ENCODE measurements around the gene DDAH2. TPM values are rescaled to one million over a fixed set of nuclear protein-coding genes. Genes with fewer than 3 reads are reported as not detected.

The DDAH2 gene
- total RNA-seq, 1 donor from 2014 or later, result 89.4 TPM

DNA sequence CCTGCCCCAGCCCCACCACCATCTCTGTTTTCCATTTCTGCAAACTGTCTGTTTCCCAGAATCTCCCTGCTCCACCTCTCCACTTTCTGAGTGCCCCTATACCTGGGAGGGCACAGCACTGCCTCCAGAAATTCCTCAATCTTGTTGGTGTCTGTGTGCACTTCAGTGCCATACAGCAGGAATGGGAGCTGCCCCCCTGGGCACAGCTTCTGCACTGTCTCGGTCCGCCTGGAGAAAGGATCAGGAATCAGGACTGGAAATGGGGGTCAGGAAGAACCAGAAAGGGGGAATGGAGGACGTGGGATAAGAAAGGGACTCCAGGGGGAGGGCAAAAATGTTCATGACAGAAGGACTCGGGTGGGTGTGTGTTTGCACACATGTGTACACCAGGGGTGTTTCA lies 4.6 kb upstream of the DDAH2 start:
- no peak for DNase-seq (ENCODE audit: low read depth, low spot score)

DNA sequence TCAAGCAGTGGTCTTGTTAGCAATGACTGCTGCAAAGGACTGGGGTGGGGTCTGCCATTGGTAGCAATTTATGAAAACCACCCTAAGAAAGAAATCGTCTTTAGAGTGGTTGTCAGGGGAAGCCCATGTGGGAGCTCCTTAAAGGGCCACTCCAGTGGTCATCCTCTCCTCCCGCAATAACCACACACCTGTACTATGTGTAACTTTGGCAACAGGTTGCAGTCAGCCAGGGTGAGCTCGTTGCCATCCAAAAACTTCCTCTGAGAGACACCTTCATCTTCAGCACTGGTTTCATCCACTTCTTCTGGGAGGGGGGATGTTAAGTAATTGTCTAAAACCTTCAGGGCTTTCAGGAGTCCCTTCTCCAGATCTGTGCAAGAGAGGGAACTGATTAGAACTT lies 2.9 kb upstream of the DDAH2 start:
- DNase-seq (ENCODE audit: low read depth, low spot score), result no peak

DNA sequence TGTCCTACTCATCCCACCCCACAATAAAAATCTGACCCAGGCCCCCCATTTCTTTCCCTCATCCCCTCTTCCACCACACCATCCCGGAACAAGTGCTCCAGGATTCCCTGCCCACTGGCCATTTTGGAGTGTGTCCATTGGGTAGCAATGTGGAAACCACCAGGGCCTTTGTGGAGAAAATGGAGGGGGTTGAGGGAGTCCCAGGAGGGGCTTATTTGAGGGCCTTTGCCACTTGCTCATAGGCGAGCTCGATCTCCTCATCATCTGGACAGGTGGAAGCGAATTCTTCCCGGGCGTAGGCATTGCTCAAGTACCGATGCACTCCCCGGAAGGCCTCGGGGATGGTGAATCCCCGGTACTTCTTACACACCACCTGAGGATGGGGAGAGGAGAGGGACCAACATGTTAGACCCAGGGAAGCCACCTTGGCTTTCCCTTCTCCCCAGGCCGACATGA lies 1.6 kb upstream of the DDAH2 start:
- DNase-seq (ENCODE audit: low read depth, low spot score), result no peak

DNA sequence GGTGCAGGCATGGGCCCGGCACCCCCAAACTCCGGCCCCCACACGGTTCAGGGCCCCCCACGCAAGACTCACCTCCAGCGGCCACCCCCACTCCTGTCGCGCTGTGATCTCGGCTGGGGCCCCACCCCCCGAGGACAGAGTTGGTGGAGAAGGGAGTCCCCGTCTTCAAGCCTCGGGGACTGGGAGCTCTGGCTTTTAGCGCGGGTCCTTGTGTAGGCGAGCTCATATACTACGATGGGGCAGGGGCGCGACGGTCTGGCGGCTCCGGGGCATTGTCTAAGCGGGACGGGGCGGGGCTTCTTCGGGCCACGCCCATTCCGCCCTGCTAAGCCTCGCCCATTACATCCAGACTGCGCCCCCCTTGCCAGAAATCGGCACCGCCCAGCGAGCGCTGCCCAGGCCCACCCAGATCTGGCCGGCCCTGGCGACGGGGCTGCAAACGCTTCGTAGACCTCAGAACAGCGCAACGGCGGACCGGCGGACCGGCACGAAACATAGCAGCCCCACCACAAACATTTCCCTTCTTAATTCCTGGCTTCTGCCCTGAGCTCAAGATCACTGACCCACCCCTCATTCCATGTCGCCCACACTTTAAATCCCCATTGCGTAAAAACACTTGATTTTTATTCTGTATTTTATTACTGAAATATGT lies 1.0 kb upstream of the DDAH2 start:
- DNase-seq (ENCODE audit: low read depth, low spot score), result peak; percentile 80

DNA sequence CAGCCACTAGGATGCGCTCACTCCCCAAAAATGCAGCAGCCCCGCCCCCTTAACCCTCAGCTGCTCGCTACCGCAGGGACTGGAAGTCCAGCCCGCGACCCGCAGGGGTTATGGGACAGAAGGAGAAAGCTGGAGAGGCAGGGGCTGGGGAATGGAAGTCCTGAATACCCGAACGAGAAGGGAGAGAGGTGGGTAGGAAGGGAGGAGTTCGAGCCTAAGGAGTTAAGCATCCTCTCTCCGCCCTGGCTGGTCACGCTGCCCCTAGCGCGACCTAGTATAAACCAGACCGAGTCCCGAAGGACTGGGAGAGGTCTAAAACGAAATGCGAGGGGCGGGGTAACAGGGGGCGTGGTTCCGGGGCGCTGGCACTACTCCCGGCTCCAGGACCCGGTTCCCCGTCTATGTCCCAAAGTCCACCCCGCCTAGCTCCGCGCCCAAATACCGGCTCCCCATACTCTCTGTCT lies 448 bp upstream of the DDAH2 start:
- DNase-seq (ENCODE audit: low read depth, low spot score), result peak; percentile 60

DNA sequence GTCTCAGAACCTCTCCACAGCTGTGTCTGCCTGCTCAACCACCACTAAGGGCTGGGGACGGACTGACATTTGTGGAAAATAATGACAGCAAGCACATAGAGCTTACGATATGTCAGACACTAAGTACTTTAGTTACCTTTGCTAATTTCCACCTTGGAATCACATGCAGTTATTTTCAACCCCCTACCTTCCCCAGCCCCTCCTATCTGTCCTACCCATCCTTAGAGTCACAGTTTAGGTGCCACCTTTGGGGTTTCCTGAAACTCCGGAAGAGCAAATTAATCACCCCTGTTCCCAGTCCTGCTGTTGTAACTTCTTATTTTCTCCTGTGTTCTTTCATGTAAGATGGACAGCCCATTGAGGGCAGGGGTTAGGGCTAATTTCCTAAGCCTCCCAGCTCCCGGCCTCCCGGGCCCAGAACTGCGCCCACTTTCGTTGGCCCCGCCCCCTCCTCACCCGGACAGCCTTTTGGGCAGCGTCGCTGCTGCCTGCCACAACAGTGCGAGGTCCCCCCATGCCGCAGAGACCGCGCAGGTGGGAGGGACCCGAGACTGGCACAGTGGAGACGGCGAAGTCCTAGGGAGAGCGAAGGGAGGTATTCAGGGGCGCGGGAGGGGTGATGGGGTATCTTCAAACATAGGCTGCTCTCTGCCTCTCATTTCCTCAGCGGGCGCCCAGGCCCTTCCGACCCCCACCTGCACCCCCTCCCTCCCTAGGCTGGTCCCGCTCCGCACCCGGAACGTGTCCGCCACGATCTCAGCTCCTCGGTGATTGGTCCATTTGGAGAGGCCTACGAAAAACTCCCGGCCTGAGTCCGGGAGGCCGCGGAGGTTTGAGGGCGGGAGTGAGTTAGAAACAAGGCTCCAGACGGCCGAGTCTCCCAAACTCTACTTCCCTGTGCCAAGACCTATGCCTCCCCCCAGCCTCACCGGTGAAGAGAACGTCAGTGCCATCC lies 1.1 kb downstream of the DDAH2 start:
- no peak for DNase-seq (ENCODE audit: low read depth, low spot score)

DNA sequence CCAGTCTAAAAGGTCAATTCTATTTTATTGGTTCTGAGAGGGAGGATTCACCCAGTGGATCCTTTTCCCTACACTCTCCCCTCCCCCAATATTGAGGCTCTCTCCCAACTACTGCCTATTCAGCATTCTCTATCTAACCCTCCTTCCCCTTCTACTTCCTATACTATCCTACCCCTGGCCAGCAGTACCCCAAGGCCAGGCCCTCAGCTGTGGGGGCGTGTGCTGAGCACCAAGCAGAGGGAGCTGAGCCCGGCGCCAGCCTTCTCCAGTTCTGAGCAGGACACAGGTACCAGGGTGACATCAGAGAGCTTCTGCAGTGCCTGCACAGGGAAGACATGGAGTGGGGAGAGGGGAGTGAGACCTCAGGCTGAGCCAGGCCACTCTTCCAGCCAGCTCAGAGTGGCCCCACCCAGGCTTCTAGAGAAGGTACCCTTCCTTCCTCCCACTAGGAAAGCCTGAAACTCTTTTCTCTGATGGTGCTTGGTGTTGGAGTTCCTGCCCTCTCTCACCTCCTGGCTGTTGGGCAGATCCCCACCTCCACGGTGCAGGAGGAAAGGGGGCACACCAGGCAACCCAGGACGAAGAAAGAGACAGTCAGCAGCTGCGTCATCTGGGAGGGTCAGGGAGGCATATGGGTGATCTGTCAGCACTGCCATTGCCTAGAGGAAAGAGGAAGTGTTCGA lies 1.9 kb downstream of the DDAH2 start:
- DNase-seq (ENCODE audit: low read depth, low spot score), result no peak

DNA sequence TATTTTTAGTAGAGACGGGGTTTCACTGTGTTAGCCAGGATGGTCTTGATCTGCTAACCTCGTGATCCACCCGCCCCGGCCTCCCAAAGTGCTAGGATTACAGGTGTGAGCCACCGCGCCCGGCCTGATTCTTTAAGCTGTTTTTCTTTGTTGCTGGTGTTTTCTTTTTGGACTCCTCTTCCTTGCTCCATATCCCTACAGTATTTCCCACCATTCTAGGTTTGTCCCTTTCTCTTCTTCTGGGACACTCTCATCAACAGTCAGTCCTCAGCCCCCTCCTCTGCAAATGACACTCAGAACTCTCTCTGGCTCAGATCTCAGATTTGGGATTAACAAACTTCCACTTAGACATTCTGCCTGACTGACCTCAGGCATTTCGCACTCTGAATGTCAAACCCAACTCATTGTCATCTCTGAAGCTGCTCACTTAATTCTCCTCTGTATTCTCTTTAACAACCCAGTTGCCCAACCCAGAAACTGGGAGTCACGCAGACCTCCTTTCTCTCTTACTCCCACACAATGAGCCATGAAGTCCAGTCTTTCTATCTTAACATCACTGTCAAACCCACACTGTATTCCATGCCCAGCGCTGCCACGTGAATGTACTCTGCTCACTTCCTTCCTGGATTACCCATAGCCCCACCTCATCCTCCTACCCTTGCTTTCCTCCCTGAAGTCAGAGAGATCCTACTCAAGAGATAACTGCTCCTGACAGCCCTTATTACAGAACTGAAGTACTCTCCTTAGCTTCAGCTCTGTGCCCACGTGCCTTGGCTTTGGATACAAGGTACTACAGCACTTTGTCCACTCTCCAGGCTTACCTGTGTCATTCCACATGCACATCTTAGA lies 3.4 kb downstream of the DDAH2 start:
- no peak for DNase-seq (ENCODE audit: low read depth, low spot score)

DNA sequence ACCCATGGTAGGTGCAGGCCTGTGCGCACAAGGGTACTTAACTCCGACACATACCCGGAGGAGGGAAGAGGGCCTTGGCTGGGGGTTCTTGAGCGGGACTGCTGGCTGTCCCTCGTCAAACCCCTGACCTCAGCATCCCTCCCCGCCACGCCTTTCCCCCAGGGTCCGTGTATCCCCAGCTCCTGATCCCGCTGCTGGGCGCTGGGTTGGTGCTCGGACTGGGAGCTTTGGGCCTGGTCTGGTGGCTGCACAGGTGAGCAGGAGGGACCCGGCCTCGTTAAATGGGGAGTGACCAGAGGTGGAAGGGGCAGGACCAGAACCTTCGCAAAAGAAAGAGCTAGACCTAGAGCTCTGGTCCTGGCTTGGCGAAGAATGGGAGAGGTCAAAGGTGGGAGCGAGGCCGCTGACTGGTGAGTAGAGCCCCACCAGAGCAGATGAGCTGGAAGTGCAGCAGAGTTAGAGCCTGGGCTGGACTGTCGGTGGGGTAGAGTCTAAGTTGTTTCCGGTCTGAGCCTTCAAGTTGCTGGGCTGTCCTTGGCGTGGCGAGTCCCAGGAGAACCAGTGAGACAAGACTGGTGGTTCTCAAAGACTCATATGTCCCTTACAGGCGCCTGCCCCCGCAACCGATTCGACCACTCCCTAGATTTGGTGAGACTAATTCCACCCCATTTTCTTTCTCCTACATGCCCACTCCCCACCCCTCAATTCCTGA lies 5.0 kb downstream of the DDAH2 start:
- no peak for DNase-seq (ENCODE audit: low read depth, low spot score)

DNA sequence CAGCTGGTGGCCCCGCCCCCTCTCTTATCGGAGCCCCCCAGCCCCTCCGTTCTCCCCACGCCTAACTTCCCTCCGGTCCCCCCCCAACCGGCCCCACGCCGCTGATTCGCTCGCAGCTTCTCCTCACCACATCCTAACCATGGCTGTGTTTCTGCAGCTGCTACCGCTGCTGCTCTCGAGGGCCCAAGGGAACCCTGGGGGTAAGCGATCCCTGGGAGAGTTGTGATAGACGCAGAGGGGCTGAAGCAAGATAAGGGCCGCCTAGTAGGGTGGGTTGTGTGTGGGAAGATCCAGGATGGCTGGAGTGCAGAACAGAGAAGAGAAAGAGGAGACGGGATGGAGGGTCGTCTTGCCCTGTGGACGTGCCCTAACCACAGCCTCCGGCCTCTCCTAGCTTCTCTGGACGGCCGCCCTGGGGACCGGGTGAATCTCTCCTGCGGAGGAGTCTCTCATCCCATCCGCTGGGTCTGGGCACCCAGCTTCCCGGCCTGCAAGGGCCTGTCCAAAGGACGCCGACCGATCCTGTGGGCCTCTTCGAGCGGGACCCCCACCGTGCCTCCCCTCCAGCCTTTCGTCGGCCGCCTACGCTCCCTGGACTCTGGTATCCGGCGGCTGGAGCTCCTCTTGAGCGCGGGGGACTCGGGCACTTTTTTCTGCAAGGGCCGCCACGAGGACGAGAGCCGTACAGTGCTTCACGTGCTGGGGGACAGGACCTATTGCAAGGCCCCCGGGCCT lies 5.7 kb downstream of the DDAH2 start, which contains the start of gene MPIG6B:
Gene MPIG6B, plus strand, starts transcription at position 129 of the 735 bp plus-strand sequence. Its CDS starts 11 bp downstream, at position 140.
- no peak for DNase-seq (ENCODE audit: low read depth, low spot score)

DNA sequence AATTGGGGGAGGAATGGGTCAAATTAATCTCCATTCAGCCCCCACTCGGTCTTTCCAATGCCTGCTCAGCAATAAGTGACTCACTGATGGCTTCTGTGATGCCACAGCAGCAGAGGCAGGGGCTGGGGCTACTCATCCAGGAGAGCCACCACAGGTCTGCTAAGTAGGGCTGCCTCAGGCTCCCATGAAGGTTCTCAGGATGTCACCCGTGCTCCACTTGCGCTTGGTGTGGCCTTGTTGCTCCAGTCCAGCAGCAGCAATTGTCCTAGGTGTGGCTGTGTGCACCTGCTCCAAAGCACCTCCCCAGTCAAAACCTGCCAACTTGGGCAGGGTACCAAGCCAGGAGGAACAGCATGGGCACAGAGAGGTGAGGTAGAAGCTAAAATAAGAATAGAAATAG lies 6.9 kb downstream of the DDAH2 start:
- DNase-seq (ENCODE audit: low read depth, low spot score), result no peak

DNA sequence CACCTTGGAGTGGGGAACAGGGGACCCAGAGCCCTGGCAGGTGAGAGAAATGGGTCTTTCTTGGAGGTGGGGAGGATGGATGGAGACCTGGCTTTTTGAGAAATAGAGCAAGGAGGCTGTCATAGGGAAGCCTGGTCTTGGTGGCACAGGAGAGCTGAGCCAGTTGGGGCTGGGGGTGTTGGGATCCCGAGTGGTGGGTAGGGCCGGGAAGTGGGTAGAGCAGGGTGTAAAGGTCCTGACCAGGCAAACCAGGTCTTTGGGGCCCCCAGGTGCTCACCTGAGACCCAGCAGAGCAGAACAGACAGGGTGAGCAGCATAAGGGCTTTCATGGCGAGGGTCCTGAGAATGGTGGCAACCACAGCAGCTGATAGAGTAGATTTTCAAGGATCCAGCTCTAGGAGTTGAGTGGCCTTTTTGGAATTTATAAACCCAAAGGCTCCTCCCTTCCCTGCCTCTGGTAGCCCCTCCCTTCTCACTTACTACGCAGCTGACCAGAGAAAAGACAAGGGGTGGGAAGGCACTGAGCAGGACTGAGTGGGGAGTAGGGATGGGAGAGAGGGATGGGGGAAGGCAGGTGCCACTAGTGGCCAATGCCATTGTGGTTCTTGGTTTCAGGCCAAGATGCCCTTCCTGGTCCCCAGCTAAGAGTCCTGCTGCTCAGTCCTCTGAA lies 7.6 kb downstream of the DDAH2 start, which contains the start of gene LY6G6C:
Gene LY6G6C, minus strand, starts transcription at position 396 of the 670 bp plus-strand sequence. Its CDS starts 67 bp downstream, at position 329.
- no peak for DNase-seq (ENCODE audit: low read depth, low spot score)

DNA sequence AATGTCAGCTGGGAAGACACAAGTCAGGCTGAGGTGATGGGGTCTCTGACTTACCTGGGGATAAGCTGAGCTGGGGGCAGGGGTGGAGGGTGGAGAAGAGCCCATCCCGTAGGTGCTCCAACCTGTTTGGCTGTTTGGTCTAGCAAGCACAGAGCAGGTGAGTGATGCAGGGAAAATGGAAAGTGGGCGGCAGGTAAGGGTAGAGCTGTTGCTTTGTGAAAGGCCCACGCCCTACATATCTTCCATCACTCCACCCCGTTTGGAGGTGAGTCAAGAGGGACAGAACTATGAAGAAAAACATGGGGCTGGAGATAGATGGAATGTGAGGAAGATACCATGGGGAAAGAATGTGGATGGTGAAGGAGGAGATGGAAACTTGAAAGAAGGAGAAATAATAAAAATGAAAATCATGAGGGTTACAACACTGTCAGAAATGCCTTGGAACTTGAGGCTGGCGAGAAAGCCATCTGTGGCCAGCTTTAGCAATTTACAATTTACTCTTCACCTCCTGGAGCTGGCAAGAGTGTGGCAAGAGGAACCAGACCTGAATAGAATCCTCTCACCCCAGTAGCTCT lies 8.8 kb downstream of the DDAH2 start:
- DNase-seq (ENCODE audit: low read depth, low spot score), result no peak

DNA sequence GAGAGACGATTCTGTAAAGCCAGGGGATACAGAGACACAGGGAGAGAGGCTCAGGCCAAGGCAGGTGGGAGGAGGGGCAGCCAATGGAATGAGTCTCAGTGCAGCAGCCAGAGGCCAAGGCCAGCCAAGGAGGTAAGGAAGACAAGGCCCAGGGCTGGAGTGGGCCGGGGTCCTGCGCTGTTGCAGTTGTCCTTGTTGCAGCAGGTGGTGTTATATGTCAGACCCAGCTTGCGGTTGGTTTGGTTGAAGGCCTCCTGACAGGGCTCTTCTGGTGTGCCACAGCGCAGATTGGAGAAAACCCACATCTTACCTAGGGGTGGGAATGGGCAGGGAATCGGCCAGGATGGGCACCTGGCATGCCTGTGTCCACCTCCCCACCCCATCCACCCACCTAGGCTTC lies 10.1 kb downstream of the DDAH2 start:
- no peak for DNase-seq (ENCODE audit: low read depth, low spot score)

DNA sequence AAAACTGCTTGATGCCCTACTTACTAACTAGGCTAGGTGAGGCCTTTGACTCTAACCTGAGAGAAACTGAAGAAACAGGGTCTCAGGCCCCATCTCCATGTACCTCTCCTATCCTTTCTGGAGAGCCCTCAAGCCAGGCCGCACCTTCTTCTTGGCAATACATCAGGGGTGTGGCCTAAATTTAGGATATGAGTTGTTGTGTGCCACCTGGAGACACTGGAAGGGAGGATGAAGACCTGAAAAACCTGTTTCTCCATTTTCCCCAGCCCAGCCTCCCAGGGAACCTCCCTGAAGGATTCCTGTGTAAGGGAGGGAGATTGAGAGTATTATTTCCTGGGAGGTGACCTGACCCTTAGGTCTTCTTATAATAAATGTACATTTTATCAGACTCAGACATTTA lies 10.8 kb downstream of the DDAH2 start:
- DNase-seq (ENCODE audit: low read depth, low spot score), result no peak

DNA sequence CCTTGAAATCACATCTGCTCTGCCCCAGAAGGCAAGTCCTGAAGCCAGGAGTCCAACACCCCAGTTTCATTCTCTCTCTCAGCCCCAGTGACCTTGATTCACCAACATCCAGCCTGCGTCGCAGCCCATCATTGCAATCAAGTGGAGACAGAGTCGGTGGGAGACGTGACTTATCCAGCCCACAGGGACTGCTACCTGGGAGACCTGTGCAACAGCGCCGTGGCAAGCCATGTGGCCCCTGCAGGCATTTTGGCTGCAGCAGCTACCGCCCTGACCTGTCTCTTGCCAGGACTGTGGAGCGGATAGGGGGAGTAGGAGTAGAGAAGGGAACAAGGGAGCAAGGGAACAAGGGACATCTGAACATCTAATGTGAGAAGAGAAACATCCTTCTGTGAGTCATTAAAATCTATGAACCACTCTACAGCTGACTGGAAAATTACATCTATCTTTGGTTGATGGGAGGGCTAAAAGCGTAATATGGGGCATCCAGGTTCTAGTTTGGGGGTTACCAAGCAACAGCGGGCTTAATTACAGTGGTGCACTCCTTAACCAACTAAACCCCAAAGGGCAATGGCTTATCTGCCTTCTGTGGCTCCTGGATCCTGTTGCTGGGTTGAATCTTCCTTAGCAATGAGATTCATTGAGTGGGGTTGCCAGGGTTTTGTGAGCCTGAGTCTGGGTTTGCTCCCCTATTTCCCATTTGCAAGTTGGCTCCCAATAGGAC lies 11.4 kb downstream of the DDAH2 start:
- no peak for DNase-seq (ENCODE audit: low read depth, low spot score)

DNA sequence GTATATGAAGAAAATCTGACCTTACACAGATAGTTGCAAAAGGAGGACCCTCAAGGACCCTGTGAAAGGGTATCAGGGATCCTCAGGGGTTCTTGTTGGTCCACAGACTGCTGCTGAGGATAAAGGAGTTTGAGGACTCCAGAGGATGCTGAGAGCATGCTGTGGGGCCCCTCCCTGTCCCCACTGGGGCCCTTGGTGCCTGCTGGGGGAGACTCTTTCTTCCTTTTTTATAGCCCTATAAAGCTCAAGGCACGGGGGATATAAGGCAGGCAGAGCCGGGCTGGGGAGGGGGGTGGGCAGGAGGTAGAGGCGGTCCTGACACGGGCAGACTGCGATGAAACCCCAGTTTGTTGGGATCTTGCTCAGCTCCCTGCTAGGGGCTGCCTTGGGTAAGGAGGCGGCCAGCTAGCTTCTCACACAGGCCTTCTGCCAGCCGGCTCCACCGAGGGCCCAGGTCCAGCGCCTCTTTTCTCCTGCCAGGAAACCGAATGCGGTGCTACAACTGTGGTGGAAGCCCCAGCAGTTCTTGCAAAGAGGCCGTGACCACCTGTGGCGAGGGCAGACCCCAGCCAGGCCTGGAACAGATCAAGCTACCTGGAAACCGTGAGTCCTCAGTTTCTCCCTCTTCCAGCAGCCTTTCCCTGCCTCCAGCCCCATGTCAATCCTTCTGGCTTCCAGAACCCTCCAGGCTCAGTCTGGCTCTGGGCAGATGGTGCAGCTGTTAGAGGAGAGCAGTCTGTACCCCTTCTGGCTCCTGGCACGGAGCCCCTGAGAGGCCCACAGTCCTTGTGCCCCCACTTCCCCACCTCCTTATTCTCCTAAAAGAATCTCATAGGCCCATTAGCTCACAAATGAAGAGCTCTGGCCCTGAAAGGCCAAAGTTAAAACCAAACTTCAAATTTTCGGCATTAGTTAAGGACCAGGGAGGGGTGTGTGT lies 13.8 kb downstream of the DDAH2 start, which contains the start of gene LY6G6D:
Gene LY6G6D, plus strand, starts transcription at position 327 of the 937 bp plus-strand sequence. Its CDS starts 8 bp downstream, at position 335.
- no peak for DNase-seq (ENCODE audit: low read depth, low spot score)

All from pulmonary artery endothelial cell (primary cell).